Stimulated activated naive CD8-positive, alpha-beta T cell treated with anti-CD3 and anti-CD28 coated beads, Interleukin-15, amount 100 ng/mL, for 72 hours (primary cell): ENCODE data around the gene DHRS4L2.
A peak's percentile ranks its signal among the peaks of the same experiment; 100 is the strongest.
"Not testable (repeated sequence)": the region's sequence is repeated elsewhere in the genome, so short reads cannot be mapped to it uniquely, and the experiment has no call there.

ENCODE experiments used
- ATAC-seq: fragments of 150-1000 bp; cut with Tn5 transposase; 2 replicates; pipeline ENCODE4 v1.10.0; 2021; ENCODE audit warnings: mild to moderate bottlenecking, moderate library complexity
- DNase-seq, 2 donors: peaks; one replicate each; pipeline ENCODE4 v3.0.0; 2021 to 2022
- H3K27ac Mint-ChIP-seq, 2 donors: one replicate each; pipeline ENCODE4 v1.8.0; 2022; ENCODE audit warnings: mild to moderate bottlenecking in 2 of 2, mixed read lengths in 2 of 2, moderate library complexity in 2 of 2
- H3K27me3 Mint-ChIP-seq: one replicate; pipeline ENCODE4 v1.8.0; 2022; ENCODE audit warnings: mixed read lengths
- H3K4me1 Mint-ChIP-seq: one replicate; pipeline ENCODE4 v1.8.0; 2022; ENCODE audit warnings: mild to moderate bottlenecking, mixed read lengths
- H3K4me3 Mint-ChIP-seq, 2 donors: one replicate each; pipeline ENCODE4 v1.8.0; 2022; ENCODE audit warnings: mild to moderate bottlenecking in 2 of 2, mixed read lengths in 2 of 2, moderate library complexity in 1 of 2
- H3K9me3 Mint-ChIP-seq, 2 donors: one replicate each; pipeline ENCODE4 v1.8.0; 2022; ENCODE audit warnings: mixed read lengths in 2 of 2

Gene DHRS4L2

DNA sequence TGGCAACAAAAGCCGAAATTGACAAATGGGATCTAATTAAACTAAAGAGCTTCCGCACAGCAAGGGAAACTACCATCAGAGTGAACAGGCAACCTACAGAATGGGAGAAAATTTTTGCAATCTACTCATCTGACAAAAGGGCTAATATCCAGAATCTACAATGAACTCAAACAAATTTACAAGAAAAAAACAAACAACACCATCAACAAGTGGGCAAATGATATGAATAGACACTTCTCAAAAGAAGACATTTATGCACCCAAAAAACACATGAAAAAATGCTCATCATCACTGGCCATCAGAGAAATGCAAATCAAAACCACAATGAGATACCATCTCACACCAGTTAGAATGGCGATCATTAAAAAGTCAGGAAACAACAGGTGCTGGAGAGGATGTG is 41.0 kb downstream of the DHRS4L2 start:
- ATAC-seq, H3K27ac Mint-ChIP-seq, H3K4me3 Mint-ChIP-seq, DNase-seq: not testable (repeated sequence)
- Mint-ChIP-seq H3K9me3 (peaks cover 7 to 33% of the 10 kb centered on the region in 2 donors), H3K27me3 (peaks cover 27% of the 10 kb centered on the region), H3K4me1 (peaks cover 11% of the 10 kb centered on the region)

- peaks cover 20% of the 10 kb centered on the region for H3K27me3 Mint-ChIP-seq
- H3K9me3 Mint-ChIP-seq, result peaks cover 7 to 30% of the 10 kb centered on the region in 2 donors
- not testable (repeated sequence) for ATAC-seq, H3K4me1 Mint-ChIP-seq, DNase-seq, H3K27ac Mint-ChIP-seq, H3K4me3 Mint-ChIP-seq
Observed at GRCh38 chr14:24031331-24031730, 42.6 kb downstream of the DHRS4L2 start.

DNA sequence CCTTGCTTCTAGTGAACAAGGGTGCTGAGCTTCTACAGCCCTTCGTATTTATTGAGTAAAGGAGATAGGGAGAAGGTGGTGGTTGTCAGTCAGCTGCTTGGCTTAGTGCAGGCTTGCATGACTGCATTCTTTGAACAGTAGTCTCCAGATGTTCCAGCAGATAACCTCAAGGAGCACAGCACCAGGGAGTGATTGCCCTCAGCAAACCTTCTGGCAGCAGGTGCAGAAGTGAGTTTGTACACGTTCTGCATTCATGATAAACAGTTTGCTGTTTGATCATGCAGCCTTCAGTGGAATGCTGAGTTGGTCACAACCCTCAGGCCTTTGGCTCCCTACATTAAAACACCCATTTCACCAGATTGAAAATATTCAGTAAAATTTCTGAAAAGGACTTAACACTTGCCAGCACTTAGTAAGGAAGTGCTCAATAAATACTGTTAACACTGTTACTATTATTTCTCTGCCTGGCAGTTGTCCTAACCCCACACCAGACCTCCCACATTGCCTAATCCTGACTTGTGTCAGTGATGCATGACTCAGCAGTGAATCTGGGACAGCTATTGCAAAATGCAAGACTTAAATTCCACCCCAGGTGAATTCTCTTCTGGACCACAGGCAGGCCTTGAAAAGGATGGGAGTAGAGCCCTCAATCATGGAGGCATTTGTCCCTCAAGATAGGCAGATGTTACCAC is 44.1 kb downstream of the DHRS4L2 start:
- Mint-ChIP-seq H3K4me1 (peaks cover 15% of the 10 kb centered on the region), H3K9me3 (peaks cover 7 to 18% of the 10 kb centered on the region in 2 donors), H3K27ac (no peak overlapping the region), H3K27me3 (peaks cover 5% of the 10 kb centered on the region), H3K4me3 (no peak overlapping the region)
- no peak for DNase-seq
- ATAC-seq, result no peak

DNA sequence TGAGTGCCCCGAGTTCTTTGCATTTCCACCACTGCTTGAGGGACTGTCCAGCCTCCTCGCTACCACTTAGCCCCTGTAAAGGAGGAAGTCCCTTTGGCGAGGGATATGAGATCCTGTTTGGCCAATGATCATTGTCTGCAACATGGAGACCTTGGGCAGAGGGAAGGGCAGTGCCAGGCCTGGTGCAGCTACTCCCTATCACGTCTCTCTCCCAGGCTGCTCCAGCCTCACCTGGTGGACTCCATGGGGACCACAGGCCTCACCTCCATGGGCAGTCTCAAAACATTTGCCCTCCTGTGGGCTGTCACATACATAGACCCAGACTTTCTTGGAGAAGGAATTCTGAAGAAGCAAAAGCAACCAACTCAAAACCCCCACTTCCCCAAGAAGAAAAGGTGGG is 47.0 kb downstream of the DHRS4L2 start:
- H3K27me3 Mint-ChIP-seq, DNase-seq: not testable (repeated sequence)
- ATAC-seq, result peak; percentile 53
- Mint-ChIP-seq H3K27ac (peak overlapping the region in 1 of 2 donors; percentile 43), H3K4me3 (peak overlapping the region; percentile 89 to 96), H3K4me1 (peaks cover 15% of the 10 kb centered on the region), H3K9me3 (peaks cover 7 to 18% of the 10 kb centered on the region in 2 donors)

- peak; percentile 87 for ATAC-seq
- H3K9me3 Mint-ChIP-seq, result peaks cover 3 to 12% of the 10 kb centered on the region in 2 donors
- H3K4me1 Mint-ChIP-seq, result peaks cover 15% of the 10 kb centered on the region
- DNase-seq, result peak; percentile 67 to 68
- peak overlapping the region; percentile 89 to 96 for H3K4me3 Mint-ChIP-seq
- peaks cover 5% of the 10 kb centered on the region for H3K27me3 Mint-ChIP-seq
- peak overlapping the region; percentile 87 to 91 for H3K27ac Mint-ChIP-seq
Observed at GRCh38 chr14:24036169-24036962, 47.6 kb downstream of the DHRS4L2 start.

GRCh38 chr14:24036963-24037657 is 48.4 kb downstream of the DHRS4L2 start:
- DNase-seq, H3K9me3 Mint-ChIP-seq, H3K27me3 Mint-ChIP-seq: not testable (repeated sequence)
- H3K27ac Mint-ChIP-seq, result peak overlapping the region; percentile 87 to 91
- peaks cover 15% of the 10 kb centered on the region for H3K4me1 Mint-ChIP-seq
- H3K4me3 Mint-ChIP-seq, result peak overlapping the region; percentile 89 to 96
- peak; percentile 29 for ATAC-seq

DNA sequence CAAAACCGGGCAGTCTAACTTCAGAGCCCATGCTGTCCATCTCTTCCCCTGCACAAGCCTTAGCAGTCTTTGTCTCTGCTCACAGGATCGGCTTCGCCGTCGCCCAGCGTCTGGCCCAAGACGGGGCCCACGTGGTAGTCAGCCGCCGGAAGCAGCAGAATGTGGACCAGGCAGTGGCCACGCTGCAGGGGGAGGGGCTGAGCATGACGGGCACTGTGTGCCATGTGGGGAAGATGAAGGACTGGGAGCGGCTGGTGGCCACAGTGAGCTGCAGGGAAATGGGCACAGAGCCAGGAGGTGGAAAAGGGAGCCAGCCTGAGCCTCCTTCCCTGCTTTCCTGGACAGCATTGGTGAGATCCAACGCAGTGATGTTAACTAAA is 48.9 kb downstream of the DHRS4L2 start:
- ATAC-seq, result no peak
- no peak overlapping the region for H3K4me3 Mint-ChIP-seq
- no peak overlapping the region for H3K27ac Mint-ChIP-seq
- peaks cover 15% of the 10 kb centered on the region for H3K4me1 Mint-ChIP-seq
- peaks cover 0 to 1% of the 10 kb centered on the region in 2 donors for H3K9me3 Mint-ChIP-seq
- H3K27me3 Mint-ChIP-seq, result peaks cover 8% of the 10 kb centered on the region
- no peak for DNase-seq

DNA sequence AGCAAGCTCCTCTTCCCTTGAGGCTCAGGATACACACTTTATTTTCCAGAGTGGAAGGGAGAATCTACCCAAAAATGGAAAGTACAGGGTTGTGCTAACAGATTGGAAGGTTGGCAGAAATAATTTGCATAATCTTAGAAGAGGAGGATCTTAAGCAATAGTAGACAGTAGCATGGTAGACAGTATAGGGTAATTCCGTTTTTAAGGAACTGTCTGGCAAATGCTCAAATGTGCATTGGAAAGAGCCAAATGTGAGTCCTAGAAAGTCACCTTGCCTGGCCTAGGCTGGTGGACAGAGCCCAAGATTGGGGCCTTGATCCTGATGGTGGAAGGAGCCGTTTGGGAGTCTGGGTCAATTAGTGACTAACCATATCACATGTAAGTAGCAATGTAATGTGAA is 50.0 kb downstream of the DHRS4L2 start:
- Mint-ChIP-seq H3K27ac (peak overlapping the region in 1 of 2 donors; percentile 24), H3K4me3 (no peak overlapping the region)

DNA sequence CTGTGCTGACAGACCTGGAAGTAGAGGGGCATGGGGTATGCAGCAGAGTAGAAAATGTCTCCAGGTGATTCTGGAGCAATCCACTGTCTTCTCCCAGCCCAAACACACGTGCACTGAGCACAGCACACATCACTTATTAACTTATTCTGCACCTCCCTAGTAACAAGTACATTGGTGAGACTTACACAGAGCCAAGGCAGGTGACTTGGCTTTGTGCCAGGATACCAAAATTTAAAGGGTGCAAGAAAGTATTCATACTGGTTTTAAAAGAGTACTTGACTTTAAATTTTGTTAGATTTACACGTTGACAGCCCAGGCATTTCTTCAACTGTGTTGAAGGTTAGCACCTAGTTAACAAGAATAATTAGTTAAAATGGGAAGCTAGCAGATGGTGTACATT is 52.0 kb downstream of the DHRS4L2 start:
- Mint-ChIP-seq H3K9me3 (no peaks in the 10 kb centered on the region), H3K27ac (no peak overlapping the region), H3K4me3 (no peak overlapping the region), H3K4me1 (peaks cover 18% of the 10 kb centered on the region), H3K27me3 (peaks cover 12% of the 10 kb centered on the region)
- ATAC-seq (no peak), DNase-seq (no peak)

More for the DNA sequence above, 50.0 kb downstream of the DHRS4L2 start:
- peaks cover 12% of the 10 kb centered on the region for H3K27me3 Mint-ChIP-seq
- H3K9me3 Mint-ChIP-seq, result no peaks in the 10 kb centered on the region
- DNase-seq, result no peak
- ATAC-seq, result no peak
- peaks cover 15% of the 10 kb centered on the region for H3K4me1 Mint-ChIP-seq

- H3K27ac Mint-ChIP-seq, result no peak overlapping the region
- ATAC-seq (no peak), DNase-seq (no peak)
- H3K4me3 Mint-ChIP-seq, result no peak overlapping the region
- H3K9me3 Mint-ChIP-seq, result no peaks in the 10 kb centered on the region
- H3K4me1 Mint-ChIP-seq, result peaks cover 11% of the 10 kb centered on the region
- peaks cover 12% of the 10 kb centered on the region for H3K27me3 Mint-ChIP-seq
Observed at GRCh38 chr14:24042746-24043145, 54.0 kb downstream of the DHRS4L2 start.

DNA sequence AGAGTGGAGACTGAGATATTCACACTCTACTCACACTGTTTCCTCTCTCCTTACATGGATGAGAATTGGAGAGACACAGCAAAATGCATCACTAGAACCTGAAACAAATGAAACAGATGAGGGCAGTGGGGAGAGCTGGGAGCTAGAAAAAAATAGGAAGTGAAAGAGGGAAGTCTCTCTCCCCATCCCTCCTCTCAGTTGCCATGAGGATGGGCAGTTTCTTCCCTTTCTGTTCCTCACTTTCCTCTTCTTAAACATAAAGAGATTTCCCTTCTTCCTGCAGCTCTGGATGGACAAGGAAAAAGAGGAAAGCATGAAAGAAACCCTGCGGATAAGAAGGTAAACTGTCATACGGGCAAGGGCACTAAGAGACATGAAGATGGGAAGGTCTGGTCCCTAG is 60.3 kb downstream of the DHRS4L2 start:
- H3K9me3 Mint-ChIP-seq, H3K4me3 Mint-ChIP-seq, DNase-seq, ATAC-seq, H3K27ac Mint-ChIP-seq: not testable (repeated sequence)
- H3K27me3 Mint-ChIP-seq, result peaks cover 37% of the 10 kb centered on the region
- H3K4me1 Mint-ChIP-seq, result peaks cover 34% of the 10 kb centered on the region

GRCh38 chr14:24050753-24051152 is 62.0 kb downstream of the DHRS4L2 start:
- H3K4me3 Mint-ChIP-seq, result peak overlapping the region; percentile 59 to 80
- H3K4me1 Mint-ChIP-seq, result peaks cover 24% of the 10 kb centered on the region
- ATAC-seq, H3K9me3 Mint-ChIP-seq, DNase-seq: not testable (repeated sequence)
- H3K27me3 Mint-ChIP-seq, result peaks cover 54% of the 10 kb centered on the region
- peak overlapping the region; percentile 45 to 89 for H3K27ac Mint-ChIP-seq

- peak; percentile 2 for ATAC-seq
- Mint-ChIP-seq H3K9me3 (no peaks in the 10 kb centered on the region), H3K27ac (peak overlapping the region; percentile 45 to 89), H3K4me3 (peak overlapping the region; percentile 59 to 80), H3K27me3 (peaks cover 54% of the 10 kb centered on the region), H3K4me1 (peaks cover 23% of the 10 kb centered on the region)
- no peak for DNase-seq
Observed at GRCh38 chr14:24051176-24051788, 62.6 kb downstream of the DHRS4L2 start.

DNA sequence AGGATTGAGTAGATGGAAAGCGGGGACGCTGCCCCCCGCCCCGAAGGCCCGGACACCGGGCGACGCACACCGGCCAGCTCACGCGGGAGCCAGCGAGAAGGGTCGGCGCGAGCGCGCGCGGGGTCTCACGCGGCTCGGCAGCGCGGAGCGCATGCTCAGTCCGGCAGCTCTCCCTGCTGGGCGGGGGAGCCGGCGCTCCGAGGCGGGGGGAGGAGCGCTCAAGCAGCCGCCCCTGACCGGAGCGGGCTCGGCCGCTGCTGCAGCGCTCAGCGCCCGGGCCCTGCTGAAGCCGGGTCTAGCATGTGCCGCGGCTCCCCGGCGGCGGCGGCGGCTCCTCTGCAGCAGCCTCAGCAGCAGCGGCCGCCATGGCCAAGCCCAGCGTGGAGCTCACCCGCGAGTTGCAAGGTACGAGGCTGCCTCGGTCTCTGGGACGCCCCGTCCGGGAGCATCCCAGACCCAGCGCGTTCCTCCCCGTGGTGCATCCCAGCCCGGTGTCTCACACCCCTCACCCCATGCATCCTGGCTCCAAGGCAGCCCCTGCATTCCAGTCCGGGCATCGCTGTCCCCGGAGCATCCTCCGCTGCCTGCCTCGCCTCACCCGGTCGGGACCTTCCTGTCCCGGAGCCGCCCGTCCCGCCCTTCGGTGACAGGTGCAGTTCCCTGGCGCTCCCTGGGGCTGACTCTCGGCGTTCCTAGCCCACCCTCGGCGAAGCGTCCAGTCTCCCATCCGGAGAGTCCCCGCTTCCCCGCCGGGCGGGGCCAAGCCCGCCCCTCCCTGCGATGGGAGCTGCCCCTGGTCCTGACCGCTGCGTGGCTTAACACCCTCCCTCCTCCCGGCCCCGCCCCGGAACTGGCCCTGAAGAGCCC is 63.3 kb downstream of the DHRS4L2 start, which contains the start of gene CARMIL3:
TSS of gene CARMIL3 (plus strand) at position 221 of the 867 bp plus-strand sequence. CDS start at position 366, 145 bp downstream.
- ATAC-seq, result peak; percentile 66
- peaks cover 54% of the 10 kb centered on the region for H3K27me3 Mint-ChIP-seq
- DNase-seq, result peak; percentile 58 to 59
- H3K9me3 Mint-ChIP-seq, result no peaks in the 10 kb centered on the region
- H3K4me3 Mint-ChIP-seq, result peak within 1 kb of the TSS; percentile 80 to 83
- H3K4me1 Mint-ChIP-seq, result peaks cover 23% of the 10 kb centered on the region
- peak within 1 kb of the TSS; percentile 45 to 89 for H3K27ac Mint-ChIP-seq
